Endometrial microvascular endothelial cells (primary cell): Measurements from ENCODE around the gene ANXA6. TPM values are rescaled to one million over a fixed set of nuclear protein-coding genes. Genes with fewer than 3 reads are reported as not detected.

Experiments used
- in situ Hi-C: cut with HindIII; loops from 2 replicates; pipeline ENCODE4 v1.10.0; 2017; ENCODE audit warnings: low sequenced_read_pairs, low pct_unique_long_range_greater_than_20kb; ENCODE audit errors: inconsistent ontology term
- total RNA-seq: library from RNA; depleted of rRNA; stranded (reverse); fragments of >200 nt; gene quantifications from one replicate; pipeline ENCODE4 v1.2.3, GENCODE V29; 2015; ENCODE audit errors: inconsistent ontology term

ANXA6 gene
- total RNA-seq, 1 donor from 2014 or later, result 311 TPM

DNA sequence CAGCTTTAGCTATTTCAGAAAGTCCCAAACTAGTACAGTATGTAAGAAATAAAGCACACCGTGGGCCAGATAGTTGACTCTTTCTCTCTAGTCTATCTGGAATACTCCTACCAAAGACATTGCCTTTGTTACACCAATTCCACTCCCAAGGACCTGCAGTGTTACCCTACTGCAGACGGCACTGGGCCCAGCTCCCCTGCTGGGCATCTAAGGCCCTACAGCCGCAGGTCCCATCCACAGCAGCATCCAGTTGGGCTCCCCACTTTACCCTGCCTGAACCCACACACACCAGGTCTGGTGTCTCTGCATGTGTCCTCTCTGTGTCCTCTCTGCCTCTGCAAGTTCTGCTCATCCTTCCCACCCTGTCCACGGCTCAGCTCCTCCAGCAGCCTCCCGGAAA, 99.3 kb downstream of the ANXA6 start:
- in situ Hi-C loops, result no loop called here

DNA sequence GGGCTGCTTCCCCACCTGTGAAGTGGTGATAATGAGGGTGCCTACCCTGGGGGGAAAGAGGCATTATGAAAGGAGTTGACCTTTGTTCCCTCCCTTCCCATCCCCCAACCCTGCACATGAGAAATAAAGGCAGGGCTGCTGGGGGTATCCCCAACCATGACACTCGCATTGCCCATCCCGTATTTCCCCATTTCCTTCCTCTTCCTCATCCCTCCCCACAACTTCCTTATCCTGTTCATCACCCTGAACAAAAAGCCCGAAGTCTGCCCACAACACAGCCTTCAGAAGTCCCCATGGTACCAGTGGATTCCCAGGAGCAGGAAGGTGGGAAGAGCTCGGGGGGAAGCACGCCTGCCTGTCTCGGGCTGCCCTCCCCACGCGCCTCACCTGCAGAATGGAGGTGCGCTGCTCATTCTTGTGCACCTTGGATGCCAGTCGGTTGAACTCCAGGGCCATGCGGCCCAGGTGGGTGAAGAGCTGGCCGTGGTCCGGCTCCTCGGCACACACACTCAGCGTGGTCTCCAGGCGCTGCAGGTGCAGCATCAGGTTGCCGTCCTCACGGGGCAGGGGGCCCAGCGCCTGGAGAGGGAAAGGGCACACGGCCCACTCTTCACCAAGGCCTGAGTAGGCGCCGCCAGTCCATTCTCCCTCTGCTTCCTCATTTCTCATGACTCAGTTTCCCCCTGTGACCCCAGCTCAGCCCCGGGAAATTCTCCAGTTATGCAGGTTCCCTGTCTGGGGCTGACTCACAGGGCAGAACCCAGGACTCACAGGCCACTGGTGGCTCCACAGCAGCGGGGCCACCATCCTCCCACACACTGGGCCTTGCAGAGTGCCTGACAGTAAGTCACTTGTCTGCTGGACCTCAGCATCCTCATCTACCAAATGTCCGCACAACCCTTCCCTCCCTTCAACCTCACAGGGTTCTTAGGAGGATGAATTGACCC, 100.9 kb downstream of the ANXA6 start:
- in situ Hi-C loops, result no loop called here

DNA sequence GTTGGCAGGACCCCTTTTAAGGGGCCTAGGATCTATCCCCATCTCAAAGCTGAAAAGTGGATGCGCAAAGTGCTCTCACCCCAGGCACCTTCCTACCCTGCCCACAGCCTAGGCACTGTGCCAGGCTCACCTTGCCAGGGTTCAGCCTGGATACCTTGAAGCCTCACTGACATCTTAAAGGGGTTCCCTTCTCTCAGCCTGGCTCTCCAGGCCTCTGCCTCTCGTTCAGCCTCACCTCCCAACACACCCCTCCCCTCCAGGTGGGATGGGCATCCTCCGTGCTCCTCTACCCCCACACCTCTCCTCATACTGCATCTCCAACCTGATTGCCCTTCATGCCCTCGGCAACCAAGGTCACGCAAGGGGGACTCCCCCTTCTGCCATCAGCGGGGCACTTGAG, 102.2 kb downstream of the ANXA6 start:
- in situ Hi-C loops, result no loop called here

DNA sequence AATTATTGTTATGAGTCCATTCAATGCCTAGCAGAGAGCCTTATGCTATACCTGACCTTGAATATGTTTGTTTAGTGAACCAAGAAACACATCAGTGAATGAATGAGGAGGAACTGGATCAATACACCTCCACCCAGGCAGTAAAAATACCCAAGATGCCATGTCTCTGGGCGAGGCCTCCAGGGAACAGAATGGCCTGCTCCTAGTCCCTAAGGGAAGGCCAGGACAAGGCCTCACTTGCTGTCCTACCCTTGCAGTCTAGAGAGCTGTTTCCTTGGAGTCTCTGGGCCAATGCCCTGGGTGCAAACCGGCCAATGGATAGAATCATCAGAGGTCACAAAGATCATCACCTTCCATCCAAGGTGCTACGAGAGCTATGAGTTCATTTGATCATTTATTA, 102.9 kb downstream of the ANXA6 start:
- in situ Hi-C loops, result no loop called here

DNA sequence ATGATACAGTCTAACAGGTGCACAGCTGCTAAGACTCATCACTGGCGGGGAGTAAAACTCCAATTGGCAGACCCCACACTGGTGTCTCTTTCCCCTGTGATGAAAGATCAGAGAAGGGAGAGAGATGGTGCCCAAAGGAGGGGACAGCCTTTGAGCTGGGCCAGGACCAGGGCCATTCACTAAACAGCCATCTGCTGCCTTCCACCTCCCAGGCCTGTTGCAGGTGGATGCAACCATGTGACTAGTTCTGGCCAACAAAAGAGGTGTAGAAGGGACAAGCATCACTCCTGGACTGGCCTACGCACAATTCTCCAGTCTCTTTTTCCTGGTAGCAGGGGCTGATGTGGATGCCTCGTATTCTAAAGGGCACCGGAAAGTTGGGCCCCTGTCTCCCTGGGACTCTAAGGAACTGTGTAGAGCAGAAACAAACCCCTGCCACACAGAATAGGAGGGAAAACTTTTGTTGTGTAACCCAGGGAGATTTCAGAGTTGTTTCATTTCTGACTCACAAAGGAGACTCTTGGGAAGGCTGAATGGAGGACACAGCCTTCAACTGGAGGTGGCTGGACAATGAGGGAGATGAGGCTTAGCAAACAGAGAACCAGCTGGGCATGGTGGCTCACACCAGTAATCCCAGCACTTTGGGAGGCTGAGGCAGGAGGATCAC, 103.7 kb downstream of the ANXA6 start:
- in situ Hi-C loops, result no loop called here

DNA sequence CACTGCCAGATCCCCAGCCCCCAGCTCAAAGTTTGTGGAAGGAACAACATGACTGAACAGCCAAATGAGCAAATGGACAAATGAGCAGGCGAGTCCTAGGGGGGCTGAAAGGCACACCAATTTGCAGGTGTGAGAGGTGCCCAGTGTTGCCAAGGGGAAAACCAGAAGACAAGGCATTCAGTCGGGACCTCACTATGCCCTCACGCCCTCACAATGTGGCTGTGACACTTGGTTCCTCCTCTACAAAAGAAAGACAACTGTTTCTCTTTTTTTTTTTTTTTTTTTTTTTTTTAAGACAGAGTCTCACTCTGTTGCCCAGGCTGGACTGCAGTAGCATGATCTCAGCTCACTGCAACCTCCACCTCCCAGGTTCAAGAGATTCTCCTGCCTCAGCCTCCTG, 104.7 kb downstream of the ANXA6 start:
- in situ Hi-C loops, result no loop called here

DNA sequence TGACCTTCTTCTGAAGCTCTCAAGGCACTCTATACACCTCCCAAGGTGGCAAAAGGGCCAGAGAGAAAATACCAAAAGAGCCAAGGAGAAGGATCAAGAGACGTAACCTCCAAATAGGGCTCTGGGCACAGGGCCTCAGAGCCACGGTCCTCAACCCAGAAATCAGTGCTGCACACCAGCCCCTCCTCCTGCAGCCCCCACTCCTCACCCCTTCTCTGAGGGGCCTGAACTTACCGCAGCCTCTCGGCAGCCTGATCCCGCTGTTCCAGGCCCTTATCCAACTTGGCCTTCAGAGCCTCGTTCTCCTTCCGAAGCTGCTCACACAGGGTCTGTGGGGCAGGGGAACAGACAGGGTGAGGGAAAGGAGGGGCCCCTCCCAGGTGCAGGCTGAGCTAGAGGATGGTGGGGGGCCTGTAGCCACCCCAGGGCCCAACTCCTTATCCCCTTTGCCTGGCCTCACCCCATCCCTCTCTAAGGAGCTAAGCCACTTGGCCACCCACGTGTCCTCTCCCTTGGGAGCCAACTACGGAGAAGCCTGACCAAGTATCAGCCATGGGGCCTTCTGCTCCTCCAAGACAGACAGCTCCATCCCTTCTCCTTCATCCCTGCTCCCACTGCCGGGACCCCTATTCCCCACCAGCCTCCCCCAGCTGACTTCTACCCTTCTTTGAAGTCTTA, 105.5 kb downstream of the ANXA6 start:
- in situ Hi-C loops, result no loop called here

DNA sequence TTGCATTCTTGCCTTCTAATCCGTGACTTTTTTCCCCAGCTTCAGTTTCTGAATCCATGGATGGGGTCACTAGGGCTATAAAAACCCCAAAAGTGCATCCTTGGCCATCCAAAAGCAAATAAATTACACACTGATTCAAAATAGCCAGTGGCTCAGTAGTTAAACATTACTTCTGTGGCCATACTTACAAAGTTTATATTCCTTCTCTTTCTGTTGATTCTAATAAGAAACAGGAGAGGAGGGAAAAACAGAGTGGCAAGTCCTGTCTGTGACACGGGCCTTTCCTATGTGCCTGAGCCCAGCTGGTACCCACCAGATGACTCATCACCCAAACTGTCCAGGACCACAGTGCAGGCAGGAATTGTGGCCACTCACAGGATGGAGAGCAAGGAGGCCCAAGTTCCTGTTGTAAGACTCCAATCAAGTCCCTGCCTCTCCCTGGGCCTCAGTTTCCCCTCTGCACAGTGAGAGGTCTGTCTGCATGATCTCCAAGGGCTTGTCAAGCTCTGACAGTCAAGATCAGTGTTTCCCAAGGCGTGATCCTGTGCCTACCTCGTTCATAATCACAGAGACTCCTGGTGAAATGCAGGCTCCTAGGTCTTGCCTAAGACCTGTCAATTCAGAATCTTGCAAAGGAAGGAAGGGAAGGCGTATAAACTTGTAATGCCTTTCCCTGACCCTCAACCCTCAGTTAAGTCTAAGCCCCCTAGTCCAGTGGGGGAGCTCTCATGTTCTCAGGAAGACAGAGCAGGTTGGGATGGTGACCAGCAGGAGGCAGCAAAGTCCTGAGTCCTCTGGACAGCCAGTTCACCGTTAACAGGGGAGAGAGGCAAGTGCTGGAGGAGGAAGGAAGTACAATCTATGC, 106.3 kb downstream of the ANXA6 start:
- in situ Hi-C loops, result no loop called here

Other genes starting within 250 kb of the ANXA6 start
- gene GPX3, start 137.2 kb downstream of the ANXA6 start, total RNA-seq, result 34.0 TPM
- 71.0 TPM for gene TNIP1, start 76.7 kb downstream of the ANXA6 start, total RNA-seq
- gene CCDC69, start 66.3 kb upstream of the ANXA6 start, total RNA-seq, result 28.3 TPM
- 36.6 TPM for gene GM2A, start 95.4 kb upstream of the ANXA6 start, total RNA-seq
- not detected for gene SLC36A3, start 146.0 kb upstream of the ANXA6 start, total RNA-seq
- gene SLC36A2, start 189.8 kb upstream of the ANXA6 start, total RNA-seq, result not detected